ENCODE data around the gene PRDM15.

Gene PRDM15

GRCh38 chr21:41876396-41876795 is 2.7 kb downstream of the PRDM15 start:
- no peak for DNase-seq (ENCODE audit: low spot score)
- no peak for TF ChIP-seq CTCF (IDR thresholded peaks at IDR 0.05; ENCODE audit: extremely low read depth, insufficient read depth, missing control alignments)
- in situ Hi-C loops (cut with MboI; ENCODE audit: low pct_unique_long_range_greater_than_20kb, low sequenced_read_pairs, unreplicated experiment): no loop called here

GRCh38 chr21:41875086-41875485 is 4.1 kb downstream of the PRDM15 start:
- in situ Hi-C loops (cut with MboI; ENCODE audit: low pct_unique_long_range_greater_than_20kb, low sequenced_read_pairs, unreplicated experiment): no loop called here

GRCh38 chr21:41874611-41875010 is 4.5 kb downstream of the PRDM15 start:
- no peak for DNase-seq (ENCODE audit: low spot score)
- in situ Hi-C loops (cut with MboI; ENCODE audit: low pct_unique_long_range_greater_than_20kb, low sequenced_read_pairs, unreplicated experiment): no loop called here
- no peak for TF ChIP-seq CTCF (IDR thresholded peaks at IDR 0.05; ENCODE audit: extremely low read depth, insufficient read depth, missing control alignments)

More at GRCh38 chr21:41875086-41875485, 4.1 kb downstream of the PRDM15 start:
- no peak for DNase-seq (ENCODE audit: low spot score)
- TF ChIP-seq CTCF (IDR thresholded peaks at IDR 0.05; ENCODE audit: extremely low read depth, insufficient read depth, missing control alignments): no peak

- no peak for DNase-seq (ENCODE audit: low spot score)
- in situ Hi-C loops (cut with MboI; ENCODE audit: low pct_unique_long_range_greater_than_20kb, low sequenced_read_pairs, unreplicated experiment): no loop called here
- TF ChIP-seq CTCF (IDR thresholded peaks at IDR 0.05; ENCODE audit: extremely low read depth, insufficient read depth, missing control alignments): no peak
Measured at GRCh38 chr21:41873426-41873825, 5.7 kb downstream of the PRDM15 start.

GRCh38 chr21:41873005-41873404 is 6.1 kb downstream of the PRDM15 start:
- in situ Hi-C loops (cut with MboI; ENCODE audit: low pct_unique_long_range_greater_than_20kb, low sequenced_read_pairs, unreplicated experiment): no loop called here
- no peak for TF ChIP-seq CTCF (IDR thresholded peaks at IDR 0.05; ENCODE audit: extremely low read depth, insufficient read depth, missing control alignments)
- DNase-seq (ENCODE audit: low spot score): no peak

- no peak for TF ChIP-seq CTCF (IDR thresholded peaks at IDR 0.05; ENCODE audit: extremely low read depth, insufficient read depth, missing control alignments)
- DNase-seq (ENCODE audit: low spot score): no peak
- in situ Hi-C loops (cut with MboI; ENCODE audit: low pct_unique_long_range_greater_than_20kb, low sequenced_read_pairs, unreplicated experiment): no loop called here
Measured at GRCh38 chr21:41871293-41872030, 7.7 kb downstream of the PRDM15 start.

Data from GM13977 (cell line).